Middle frontal gyrus (tissue), 1 donor: Measurements from ENCODE around the gene LTBP1.
"Not testable (repeated sequence)": the region's sequence is repeated elsewhere in the genome, so short reads cannot be mapped to it uniquely, and the experiment has no call there.

Experiments
- DNase-seq: peaks from one replicate; pipeline ENCODE4 v3.0.0-alpha.2; 2015; ENCODE audit warnings: low spot score; ENCODE audit errors: extremely low spot score

Gene LTBP1

GRCh38 chr2:33371304-33372090, 424.7 kb downstream of the LTBP1 start:
- DNase-seq, result no peak

- peak; percentile 20 for DNase-seq
Observed at GRCh38 chr2:33372940-33373553, 426.3 kb downstream of the LTBP1 start.

- no peak for DNase-seq
Observed at GRCh38 chr2:33373986-33374385, 427.2 kb downstream of the LTBP1 start.

DNA sequence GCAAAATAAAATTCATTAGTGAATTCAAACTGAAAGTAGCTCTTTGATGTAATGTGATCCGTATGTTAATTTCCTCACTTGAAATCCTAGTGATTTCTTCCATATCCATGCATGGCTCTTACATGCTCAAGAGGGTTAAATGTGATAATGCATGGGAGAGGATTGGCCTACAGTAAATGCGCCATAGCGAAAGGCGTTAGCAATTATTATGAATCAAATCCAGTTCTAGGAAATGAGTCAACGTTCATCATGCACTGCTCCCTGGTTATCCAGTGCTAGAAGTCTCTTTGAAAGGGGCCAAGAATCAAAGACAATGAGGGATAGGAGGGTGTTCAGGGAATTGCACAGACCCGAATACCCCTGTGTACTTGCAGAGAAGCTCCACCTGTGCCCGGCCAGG, 428.3 kb downstream of the LTBP1 start:
- no peak for DNase-seq

GRCh38 chr2:33377048-33377447, 430.3 kb downstream of the LTBP1 start:
- no peak for DNase-seq

DNA sequence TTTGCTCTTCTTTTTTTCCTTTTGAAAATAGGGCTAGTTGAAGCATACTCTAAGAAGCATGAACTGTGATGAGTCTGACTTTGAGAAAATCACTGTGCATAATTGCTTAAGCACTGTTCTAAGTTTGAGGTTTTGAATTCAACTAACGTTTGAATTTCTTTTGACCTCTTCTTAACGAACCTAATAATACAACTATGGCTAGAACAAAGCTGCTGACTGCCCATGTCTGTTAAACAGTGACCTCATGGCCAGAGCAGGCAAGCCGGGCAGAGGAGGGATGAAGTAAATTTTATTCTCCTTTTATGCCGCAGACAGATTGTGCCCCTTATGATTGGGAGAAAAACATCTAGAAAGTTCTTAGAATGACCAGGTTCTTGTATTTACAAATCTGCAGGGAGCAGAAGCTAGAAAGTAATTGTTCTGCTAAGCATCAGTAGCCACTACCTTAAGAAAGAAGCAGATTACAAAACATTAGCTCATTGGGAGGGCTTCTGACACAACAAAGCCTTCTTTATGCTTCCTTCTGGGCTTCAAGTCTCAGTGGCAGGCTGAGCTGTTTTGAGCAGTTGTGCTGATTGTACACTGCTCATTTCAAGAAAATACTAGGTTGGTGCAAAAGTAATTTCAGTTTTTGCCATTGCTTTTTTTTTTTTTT, 431.9 kb downstream of the LTBP1 start:
- DNase-seq, result no peak

DNA sequence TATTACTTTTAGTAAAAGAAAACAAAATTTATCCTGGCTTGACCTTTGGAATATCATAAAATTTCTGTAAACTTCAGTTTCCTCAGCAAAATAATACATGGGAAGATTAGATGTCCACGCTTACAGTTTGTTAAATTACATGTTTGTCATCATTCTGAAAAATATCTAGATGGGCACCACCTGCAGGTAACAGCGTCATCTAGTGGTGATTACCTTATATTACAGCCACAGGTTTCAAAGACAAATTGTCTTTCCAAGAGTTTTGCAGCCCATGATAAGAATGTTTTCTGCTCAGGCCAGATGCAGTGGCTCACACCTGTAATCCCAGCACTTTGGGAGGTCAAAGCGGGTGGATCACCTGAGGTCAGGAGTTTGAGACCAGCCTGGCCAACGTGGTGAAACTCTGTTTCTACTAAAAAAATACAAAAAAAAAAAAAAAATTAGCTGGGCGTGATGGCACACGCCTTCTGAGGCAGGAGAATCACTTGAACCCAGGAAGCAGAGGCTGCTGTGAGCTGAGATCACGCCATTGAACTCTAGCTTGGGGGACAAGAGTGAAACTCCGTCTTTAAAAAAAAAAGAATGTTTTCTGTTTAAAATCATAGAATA, 433.4 kb downstream of the LTBP1 start:
- no peak for DNase-seq

DNA sequence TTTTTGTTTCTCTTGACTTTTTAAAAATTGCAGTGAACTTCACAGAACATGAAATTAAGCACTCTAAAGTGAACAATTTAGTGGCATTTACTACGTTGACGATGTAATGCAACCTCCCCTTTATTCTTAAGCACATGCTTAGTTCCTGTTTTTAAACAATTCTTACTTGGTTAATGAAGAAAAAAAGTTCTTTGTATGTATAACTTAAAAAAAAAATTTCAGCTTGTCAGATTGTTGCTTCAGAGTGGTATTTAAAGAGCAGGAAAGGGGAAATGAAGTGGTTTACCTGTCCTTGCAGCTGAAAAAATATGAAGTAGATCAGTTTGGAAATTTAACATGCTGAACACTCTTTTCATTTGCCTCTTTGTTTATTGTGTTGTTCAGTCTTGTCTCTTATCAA, 434.0 kb downstream of the LTBP1 start:
- DNase-seq, result no peak

DNA sequence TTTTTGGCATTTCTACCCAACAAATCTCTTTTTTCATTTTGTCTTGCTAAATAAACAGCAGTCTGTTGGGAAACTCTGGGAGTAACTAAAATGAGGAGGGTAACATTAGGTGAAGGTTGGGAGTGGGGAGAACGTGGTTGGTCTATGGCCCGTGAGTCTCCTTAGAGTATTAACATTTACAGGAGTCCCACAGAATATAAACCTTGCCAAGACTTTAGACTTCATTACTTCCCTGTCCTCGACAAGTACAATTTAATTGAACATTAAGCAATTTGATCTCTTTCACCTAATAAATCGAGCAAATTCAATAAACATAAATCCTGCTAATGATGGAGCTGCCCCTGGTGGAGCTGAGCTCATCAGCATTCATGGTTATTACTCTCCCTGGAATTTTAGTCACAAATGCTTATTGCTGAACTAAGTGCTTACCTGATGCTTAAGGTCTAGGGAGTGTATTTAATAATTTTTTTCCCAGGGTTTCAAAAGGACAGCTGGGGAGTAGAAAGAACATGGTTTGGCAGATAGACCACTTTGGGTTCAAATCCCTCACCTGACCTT, 434.6 kb downstream of the LTBP1 start:
- DNase-seq, result no peak

DNA sequence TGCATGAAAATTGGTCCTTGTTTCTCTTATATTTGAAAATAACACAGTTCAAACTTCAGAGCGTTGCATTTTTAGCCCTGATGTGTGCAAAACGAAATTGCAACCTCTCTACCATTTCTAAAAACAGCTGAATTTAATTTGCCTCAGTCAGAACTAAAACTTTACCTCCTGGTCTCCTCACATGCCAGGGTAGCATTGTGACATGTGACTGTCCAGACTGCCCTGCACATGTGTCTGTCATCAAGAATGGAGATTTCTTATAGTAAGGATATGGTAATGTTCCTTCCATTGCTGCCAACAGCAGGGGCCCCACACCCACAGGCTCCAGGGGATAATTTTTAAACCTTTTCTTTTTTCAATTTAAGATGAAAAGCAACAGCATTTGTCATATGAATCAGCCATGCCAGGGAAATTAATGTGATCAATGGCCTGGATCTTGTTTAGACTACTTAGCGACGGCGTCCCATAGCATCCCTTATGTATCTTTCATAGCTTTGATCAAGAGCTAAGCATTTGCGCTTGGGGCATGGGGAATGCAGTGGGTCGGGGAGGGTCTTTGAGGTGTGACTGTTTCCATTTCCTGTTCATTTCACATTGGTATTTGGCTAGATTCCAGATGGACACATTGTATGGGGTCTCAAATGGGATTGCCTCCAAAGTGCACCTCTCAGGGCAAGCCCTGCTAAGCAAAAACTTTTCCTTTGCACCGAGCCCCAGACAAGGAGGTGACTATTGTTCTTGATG, 437.3 kb downstream of the LTBP1 start:
- no peak for DNase-seq

GRCh38 chr2:33384599-33384961, 437.8 kb downstream of the LTBP1 start:
- DNase-seq, result no peak

- no peak for DNase-seq
Observed at GRCh38 chr2:33388996-33389395, 442.2 kb downstream of the LTBP1 start.

DNA sequence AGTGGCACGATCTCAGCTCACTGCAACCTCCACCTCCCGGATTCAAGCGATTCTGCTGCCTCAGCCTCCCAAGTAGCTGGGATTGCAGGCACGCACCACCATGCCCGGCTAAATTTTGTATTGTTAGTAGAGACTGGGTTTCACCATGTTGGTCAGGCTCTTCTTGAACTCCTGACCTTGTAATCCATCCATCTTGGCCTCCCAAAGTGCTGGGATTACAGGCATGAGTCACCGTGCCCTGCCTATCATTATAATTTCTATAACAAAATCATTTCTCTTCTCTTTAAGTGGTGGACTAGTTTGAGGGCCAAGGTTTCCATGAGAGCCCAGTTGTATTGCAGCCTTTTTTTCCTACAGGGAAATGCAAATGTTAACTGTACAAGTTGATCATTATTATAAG, 442.9 kb downstream of the LTBP1 start:
- DNase-seq, result not testable (repeated sequence)

- no peak for DNase-seq
Observed at GRCh38 chr2:33391529-33392255, 444.9 kb downstream of the LTBP1 start.

DNA sequence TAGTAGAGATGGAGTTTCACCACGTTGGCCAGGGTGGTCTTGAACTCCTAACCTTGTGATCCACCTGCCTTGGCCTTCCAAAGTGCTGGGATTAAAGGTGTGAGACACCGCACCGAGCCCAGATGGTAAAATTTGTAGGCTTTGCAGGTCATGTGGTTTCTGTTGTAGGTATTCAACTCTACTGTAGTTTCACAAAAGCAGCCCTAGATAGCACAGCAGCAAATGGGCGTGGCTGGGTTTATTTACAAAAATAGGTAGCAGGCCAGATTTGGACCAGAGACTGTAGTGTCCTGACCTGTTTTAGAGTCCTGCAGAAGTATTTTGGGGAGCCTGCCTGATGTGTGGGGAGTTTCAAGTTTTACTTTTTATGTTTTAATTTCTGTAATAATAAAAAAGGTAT, 445.6 kb downstream of the LTBP1 start:
- DNase-seq, result no peak

- no peak for DNase-seq
Observed at GRCh38 chr2:33395034-33395433, 448.3 kb downstream of the LTBP1 start.

DNA sequence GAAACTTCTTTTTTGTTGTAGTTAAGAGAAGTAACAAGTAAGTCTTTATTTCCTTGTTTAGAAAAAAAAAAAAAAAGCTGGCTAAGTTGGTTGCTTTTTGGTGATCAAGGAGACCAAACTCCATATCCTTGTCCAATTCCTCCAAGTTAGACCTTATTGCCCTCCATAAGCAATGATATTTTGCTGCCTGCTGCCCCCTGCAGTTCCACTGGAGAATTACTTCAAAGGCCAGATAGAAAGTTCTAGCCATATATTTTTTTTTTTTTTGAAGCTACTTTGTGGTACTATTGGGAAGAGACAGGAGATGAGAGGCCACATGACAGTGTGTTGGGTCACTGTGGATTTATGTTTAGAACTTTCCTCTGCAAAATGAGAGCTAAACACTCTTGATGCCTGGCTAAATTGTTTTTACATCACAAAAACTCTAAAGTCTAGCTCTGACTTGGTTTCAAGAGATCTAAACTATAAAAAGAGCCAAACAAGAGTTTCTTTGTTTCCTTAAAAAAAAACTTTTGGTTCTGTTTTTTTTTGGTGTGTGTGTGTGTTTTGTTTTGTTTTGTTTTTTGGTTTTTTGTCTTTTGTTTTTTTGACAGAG, 449.0 kb downstream of the LTBP1 start:
- DNase-seq, result no peak

DNA sequence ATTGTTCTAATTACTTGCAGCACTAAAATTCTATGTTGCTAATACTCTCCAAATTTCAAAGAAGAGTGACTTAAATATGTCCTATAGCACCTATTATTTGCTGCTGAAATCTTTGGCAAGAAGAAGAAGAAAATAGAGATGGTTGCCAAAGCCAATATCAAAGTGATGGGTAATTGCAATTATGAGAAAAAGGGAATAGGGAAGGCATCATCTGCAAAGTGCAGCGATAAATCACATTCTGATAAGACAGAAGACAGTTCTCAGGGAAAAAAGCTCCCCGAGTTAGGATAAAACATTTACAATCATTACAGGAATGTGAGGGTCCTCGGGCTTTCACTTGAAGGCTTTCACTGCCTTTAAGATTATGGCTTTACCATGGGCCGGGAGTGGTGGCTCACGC, 457.6 kb downstream of the LTBP1 start:
- DNase-seq, result no peak

GRCh38 chr2:33406622-33407021, 459.9 kb downstream of the LTBP1 start:
- DNase-seq, result no peak

DNA sequence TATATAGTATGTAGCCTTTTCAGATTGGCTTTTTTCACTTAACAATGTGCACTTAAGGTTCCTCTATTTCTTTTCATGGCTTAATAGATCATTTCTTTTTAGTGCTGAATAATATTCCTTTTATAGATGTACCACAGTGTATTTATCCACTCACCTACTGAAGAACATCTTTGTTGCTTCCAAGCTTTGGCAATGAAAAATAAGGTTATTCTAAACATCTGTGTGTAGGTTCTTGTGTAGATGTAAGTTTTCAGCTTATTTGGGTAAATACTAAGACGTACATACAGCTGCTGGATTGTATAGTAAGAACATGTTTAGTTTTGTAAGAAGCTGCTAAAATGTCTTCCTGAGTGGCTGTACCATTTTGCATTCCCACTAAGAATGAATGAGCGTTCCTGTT, 461.4 kb downstream of the LTBP1 start:
- DNase-seq, result no peak
